ENCODE measurements around the gene PARD3B. TPM values are rescaled to one million over a fixed set of nuclear protein-coding genes. Genes with fewer than 3 reads are reported as not detected.

PARD3B gene
- total and polyA plus RNA-seq, 5 donors, result 3.0 to 18.6 (median 15.6) TPM

DNA sequence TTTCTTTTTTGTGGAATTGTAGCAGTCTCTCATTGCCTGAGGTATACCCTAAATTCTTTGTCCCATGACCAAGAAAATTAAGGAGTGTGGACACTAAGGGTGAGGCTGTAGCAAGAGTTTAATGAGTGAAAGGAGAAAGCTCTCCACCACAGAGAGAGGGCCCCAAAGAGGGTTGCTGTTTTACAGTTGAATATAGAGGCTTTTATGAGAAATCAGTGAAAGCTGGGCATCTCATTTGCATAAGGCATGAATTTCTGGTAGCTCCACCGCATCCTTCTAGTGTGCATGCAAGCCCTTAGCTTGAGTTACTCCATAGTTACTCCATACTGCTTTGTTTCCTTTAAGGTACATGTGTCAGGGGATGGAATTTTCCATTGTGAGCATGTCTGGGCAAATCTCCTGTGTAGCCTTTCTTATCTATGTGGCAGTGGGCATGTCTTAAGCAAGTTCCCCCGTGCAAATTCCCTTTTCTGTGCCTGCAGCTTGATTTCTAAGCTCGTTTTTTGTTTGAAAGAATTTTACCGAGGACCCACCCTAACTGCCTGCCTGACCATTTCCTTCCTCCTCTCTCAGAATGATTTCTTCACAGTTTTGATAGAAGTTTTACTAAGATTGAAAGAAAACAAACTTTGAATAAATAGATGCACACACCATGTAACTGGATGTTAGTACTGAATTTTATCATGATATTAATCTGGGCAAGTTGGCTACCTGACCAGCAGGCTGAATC, 218.9 kb downstream of the PARD3B start:
- H3K4me1 ChIP-seq (ENCODE audit: control insufficient read depth, insufficient read depth, low read length), result no peaks in the 10 kb centered on the region
- 92% methylated on average over 4 of the region's 4 CpGs for WGBS
- intact Hi-C loops (cut with DNase I), result no loop called here
- no peak overlapping the region for H3K4me3 ChIP-seq (ENCODE audit: low read length)
- ATAC-seq, result no peak
- H3K27ac ChIP-seq (ENCODE audit: low read length), result no peak overlapping the region
- no peaks in the 10 kb centered on the region for H3K27me3 ChIP-seq (ENCODE audit: control insufficient read depth, insufficient read depth)
- no peak for DNase-seq
- H3K9me3 ChIP-seq (ENCODE audit: control insufficient read depth, low read length), result no peaks in the 10 kb centered on the region

DNA sequence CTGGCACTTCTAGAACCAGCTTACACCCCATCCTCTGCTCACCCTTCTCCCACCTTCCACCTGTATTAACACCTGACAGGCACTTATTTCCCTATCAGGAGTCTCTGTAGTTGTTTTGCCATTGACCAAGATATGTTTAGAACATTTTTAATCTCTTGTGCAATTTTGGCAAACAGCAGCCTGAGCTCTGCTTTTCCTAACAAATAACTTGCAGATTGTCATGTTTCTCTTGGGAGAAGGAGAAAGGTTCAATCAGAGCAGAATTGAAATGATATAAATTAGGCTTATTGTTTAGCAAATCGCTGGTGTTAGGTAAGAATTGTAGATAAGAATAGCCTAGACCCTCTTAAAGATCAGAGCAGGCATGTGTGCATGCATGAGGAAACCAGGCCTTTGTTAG, 225.5 kb downstream of the PARD3B start:
- ATAC-seq (no peak), DNase-seq (no peak)
- intact Hi-C loops (cut with DNase I), result no loop called here

DNA sequence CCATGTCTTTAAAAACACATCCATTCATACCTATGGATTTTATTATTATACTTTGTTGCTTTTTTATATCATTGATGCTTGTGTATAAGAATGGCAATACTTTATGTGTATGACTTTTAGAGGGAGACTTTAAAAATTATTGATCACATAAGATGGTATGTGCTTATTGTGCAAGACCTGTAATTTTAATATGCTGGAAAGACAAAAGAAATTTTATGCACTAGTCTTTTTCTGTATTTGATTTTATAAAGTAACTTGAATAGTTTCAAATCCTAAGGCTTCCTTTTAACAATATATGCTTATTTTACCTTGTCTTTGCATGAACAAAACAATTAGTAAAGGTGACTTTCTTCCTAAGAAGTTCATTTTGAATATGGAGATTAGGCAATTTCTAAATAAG, 226.4 kb downstream of the PARD3B start:
- ATAC-seq (no peak), DNase-seq (no peak)
- Histone ChIP-seq H3K27me3 (ENCODE audit: control insufficient read depth, insufficient read depth) (no peaks in the 10 kb centered on the region), H3K27ac (ENCODE audit: low read length) (no peak overlapping the region), H3K4me1 (ENCODE audit: control insufficient read depth, insufficient read depth, low read length) (peaks cover 5% of the 10 kb centered on the region), H3K9me3 (ENCODE audit: control insufficient read depth, low read length) (no peaks in the 10 kb centered on the region), H3K4me3 (ENCODE audit: low read length) (no peak overlapping the region)
- intact Hi-C loops (cut with DNase I), result no loop called here

More for the DNA sequence above, 225.5 kb downstream of the PARD3B start:
- H3K27me3 ChIP-seq (ENCODE audit: control insufficient read depth, insufficient read depth), result no peaks in the 10 kb centered on the region
- no peak overlapping the region for H3K4me3 ChIP-seq (ENCODE audit: low read length)
- 50% methylated on average over 1 of the region's 1 CpG for WGBS
- no peaks in the 10 kb centered on the region for H3K9me3 ChIP-seq (ENCODE audit: control insufficient read depth, low read length)
- no peak overlapping the region for H3K27ac ChIP-seq (ENCODE audit: low read length)
- H3K4me1 ChIP-seq (ENCODE audit: control insufficient read depth, insufficient read depth, low read length), result peaks cover 5% of the 10 kb centered on the region

DNA sequence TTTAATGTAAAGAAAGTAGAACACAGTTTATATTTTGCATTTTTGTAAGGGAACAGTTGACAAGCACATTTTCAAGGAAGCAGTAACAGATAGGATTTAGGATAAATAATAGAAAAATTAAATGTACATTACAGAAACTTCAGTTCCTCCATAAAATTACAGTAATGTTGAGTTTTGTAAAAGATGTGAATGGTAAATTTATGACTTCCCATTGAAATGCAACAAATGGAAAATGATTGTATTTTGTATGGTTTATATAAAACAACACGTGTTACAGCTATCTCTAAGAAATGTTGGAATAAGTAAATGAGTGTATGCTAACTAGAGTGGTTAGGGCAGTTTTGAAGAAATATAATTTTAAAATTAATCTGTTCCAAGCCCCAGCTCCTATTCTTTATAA, 227.3 kb downstream of the PARD3B start:
- intact Hi-C loops (cut with DNase I), result no loop called here
- H3K27ac ChIP-seq (ENCODE audit: low read length), result no peak overlapping the region
- no peaks in the 10 kb centered on the region for H3K9me3 ChIP-seq (ENCODE audit: control insufficient read depth, low read length)
- ATAC-seq (no peak), DNase-seq (no peak)
- no peak overlapping the region for H3K4me3 ChIP-seq (ENCODE audit: low read length)
- no peaks in the 10 kb centered on the region for H3K27me3 ChIP-seq (ENCODE audit: control insufficient read depth, insufficient read depth)
- H3K4me1 ChIP-seq (ENCODE audit: control insufficient read depth, insufficient read depth, low read length), result peaks cover 5% of the 10 kb centered on the region
- 99% methylated on average over 1 of the region's 1 CpG for WGBS

DNA sequence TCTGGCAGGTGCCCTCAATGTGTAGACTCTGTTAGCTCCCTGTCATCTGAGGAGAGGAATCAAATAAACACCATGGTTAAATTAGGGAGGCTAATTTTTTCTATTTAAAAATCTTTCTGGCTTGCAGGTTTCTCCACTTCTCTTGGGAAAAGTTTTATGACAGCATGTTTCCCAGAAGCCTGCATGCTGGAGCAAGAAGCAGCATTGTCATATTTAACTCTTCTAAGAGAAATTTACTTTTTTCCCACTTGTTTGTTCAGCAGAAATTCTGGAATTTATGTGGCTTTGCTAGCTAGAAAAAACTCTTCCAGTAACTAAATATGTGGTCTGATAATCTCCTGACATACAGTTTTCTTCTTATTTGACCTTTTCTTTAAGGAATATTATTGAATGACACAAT, 230.5 kb downstream of the PARD3B start:
- ATAC-seq (no peak), DNase-seq (no peak)
- Histone ChIP-seq H3K27me3 (ENCODE audit: control insufficient read depth, insufficient read depth) (no peaks in the 10 kb centered on the region), H3K4me3 (ENCODE audit: low read length) (no peak overlapping the region), H3K9me3 (ENCODE audit: control insufficient read depth, low read length) (no peaks in the 10 kb centered on the region), H3K4me1 (ENCODE audit: control insufficient read depth, insufficient read depth, low read length) (peaks cover 3% of the 10 kb centered on the region), H3K27ac (ENCODE audit: low read length) (no peak overlapping the region)
- intact Hi-C loops (cut with DNase I), result no loop called here

- ATAC-seq (no peak), DNase-seq (no peak)
- Histone ChIP-seq H3K4me3 (ENCODE audit: low read length) (no peak overlapping the region), H3K9me3 (ENCODE audit: control insufficient read depth, low read length) (no peaks in the 10 kb centered on the region), H3K27me3 (ENCODE audit: control insufficient read depth, insufficient read depth) (no peaks in the 10 kb centered on the region), H3K27ac (ENCODE audit: low read length) (no peak overlapping the region), H3K4me1 (ENCODE audit: control insufficient read depth, insufficient read depth, low read length) (peaks cover 1% of the 10 kb centered on the region)
- 75% methylated on average over 1 of the region's 1 CpG for WGBS
- intact Hi-C loops (cut with DNase I), result no loop called here
Measured at GRCh38 chr2:204776781-204777559, 231.7 kb downstream of the PARD3B start.

GRCh38 chr2:204779771-204780170, 234.5 kb downstream of the PARD3B start:
- no peaks in the 10 kb centered on the region for H3K9me3 ChIP-seq (ENCODE audit: control insufficient read depth, low read length)
- H3K4me1 ChIP-seq (ENCODE audit: control insufficient read depth, insufficient read depth, low read length), result peaks cover 3% of the 10 kb centered on the region
- ATAC-seq, result no peak
- no peak overlapping the region for H3K27ac ChIP-seq (ENCODE audit: low read length)
- intact Hi-C loops (cut with DNase I), result no loop called here
- no peak overlapping the region for H3K4me3 ChIP-seq (ENCODE audit: low read length)
- no peak for DNase-seq
- no peaks in the 10 kb centered on the region for H3K27me3 ChIP-seq (ENCODE audit: control insufficient read depth, insufficient read depth)

GRCh38 chr2:204781941-204782340, 236.7 kb downstream of the PARD3B start:
- no peak overlapping the region for H3K4me3 ChIP-seq (ENCODE audit: low read length)
- H3K27me3 ChIP-seq (ENCODE audit: control insufficient read depth, insufficient read depth), result no peaks in the 10 kb centered on the region
- WGBS, result 79% methylated on average over 1 of the region's 1 CpG
- no peaks in the 10 kb centered on the region for H3K9me3 ChIP-seq (ENCODE audit: control insufficient read depth, low read length)
- no peak for DNase-seq
- no peak for ATAC-seq
- peaks cover 2% of the 10 kb centered on the region for H3K4me1 ChIP-seq (ENCODE audit: control insufficient read depth, insufficient read depth, low read length)
- intact Hi-C loops (cut with DNase I), result no loop called here
- H3K27ac ChIP-seq (ENCODE audit: low read length), result no peak overlapping the region

DNA sequence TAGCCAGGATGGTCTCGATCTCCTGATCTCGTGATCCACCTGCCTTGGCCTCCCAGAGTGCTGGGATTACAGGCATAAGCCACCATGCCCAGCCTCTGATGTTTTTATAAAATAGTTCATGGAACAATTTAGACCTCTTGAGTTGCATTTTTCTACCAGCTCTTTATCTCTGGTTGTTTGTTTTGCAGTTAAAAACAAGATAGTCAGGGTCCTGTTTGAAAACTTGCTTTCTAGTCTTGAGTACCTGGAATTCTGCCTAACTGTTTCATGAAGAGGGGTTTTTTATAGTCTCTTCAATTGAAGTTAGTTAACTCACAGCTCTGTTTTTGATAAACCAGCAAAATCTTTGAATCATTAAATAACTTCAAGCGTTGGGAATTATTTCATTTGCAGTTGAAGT, 244.8 kb downstream of the PARD3B start:
- DNase-seq, result no peak
- no peaks in the 10 kb centered on the region for H3K27me3 ChIP-seq (ENCODE audit: control insufficient read depth, insufficient read depth)
- no peaks in the 10 kb centered on the region for H3K9me3 ChIP-seq (ENCODE audit: control insufficient read depth, low read length)
- no peak overlapping the region for H3K4me3 ChIP-seq (ENCODE audit: low read length)
- 83% methylated on average over 3 of the region's 3 CpGs for WGBS
- ATAC-seq, result no peak
- intact Hi-C loops (cut with DNase I), result no loop called here
- H3K27ac ChIP-seq (ENCODE audit: low read length), result no peak overlapping the region
- H3K4me1 ChIP-seq (ENCODE audit: control insufficient read depth, insufficient read depth, low read length), result no peaks in the 10 kb centered on the region

DNA sequence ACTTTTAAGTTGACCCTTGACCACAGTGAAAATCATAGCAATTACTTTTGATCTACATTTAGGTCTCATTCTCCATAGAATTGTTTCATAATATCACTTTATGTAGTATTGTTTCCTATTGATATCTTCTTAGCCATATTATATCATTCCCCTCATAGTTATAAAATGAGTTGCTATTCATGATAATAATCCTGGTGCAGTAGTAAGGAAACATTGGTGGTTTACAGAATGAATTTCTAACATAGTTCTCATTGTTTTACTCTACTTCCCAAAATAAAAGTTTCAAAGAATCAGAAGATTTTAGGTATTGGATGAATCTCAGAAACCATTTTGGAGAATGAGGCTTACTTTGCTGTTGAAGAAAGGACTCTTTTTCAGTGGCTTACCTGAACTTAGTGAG, 246.0 kb downstream of the PARD3B start:
- intact Hi-C loops (cut with DNase I), result no loop called here
- ATAC-seq (no peak), DNase-seq (no peak)
- H3K27ac ChIP-seq (ENCODE audit: low read length), result no peak overlapping the region
- H3K9me3 ChIP-seq (ENCODE audit: control insufficient read depth, low read length), result no peaks in the 10 kb centered on the region
- no peaks in the 10 kb centered on the region for H3K4me1 ChIP-seq (ENCODE audit: control insufficient read depth, insufficient read depth, low read length)
- no peak overlapping the region for H3K4me3 ChIP-seq (ENCODE audit: low read length)
- H3K27me3 ChIP-seq (ENCODE audit: control insufficient read depth, insufficient read depth), result no peaks in the 10 kb centered on the region

DNA sequence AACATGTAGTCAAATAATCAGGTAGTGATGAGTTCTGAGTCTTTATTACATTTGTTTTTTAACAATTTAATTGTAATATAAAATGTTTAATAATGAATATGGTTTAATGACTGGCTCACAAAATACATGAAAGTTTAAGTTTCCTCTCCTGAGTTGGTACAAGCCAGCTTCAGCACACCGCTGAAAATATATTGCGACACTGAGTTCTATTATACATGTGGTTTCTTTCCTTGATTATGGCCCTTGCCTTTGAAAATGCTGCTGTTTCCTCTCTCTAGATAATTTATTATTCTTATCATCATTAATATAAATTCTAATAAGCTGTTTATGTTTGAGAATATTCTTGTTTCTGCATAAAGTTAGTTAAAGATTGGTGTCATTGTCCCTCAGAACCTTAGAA, 249.3 kb downstream of the PARD3B start:
- ATAC-seq (no peak), DNase-seq (no peak)
- 96% methylated on average over 2 of the region's 2 CpGs for WGBS
- no peak overlapping the region for H3K4me3 ChIP-seq (ENCODE audit: low read length)
- intact Hi-C loops (cut with DNase I), result no loop called here
- H3K9me3 ChIP-seq (ENCODE audit: control insufficient read depth, low read length), result no peaks in the 10 kb centered on the region
- H3K27ac ChIP-seq (ENCODE audit: low read length), result no peak overlapping the region
- H3K27me3 ChIP-seq (ENCODE audit: control insufficient read depth, insufficient read depth), result no peaks in the 10 kb centered on the region
- H3K4me1 ChIP-seq (ENCODE audit: control insufficient read depth, insufficient read depth, low read length), result no peaks in the 10 kb centered on the region

Measured in right cardiac atrium (tissue), 5 donors.